ENCODE data around the gene CSDE1.
A peak's percentile ranks its signal among the peaks of the same experiment; 100 is the strongest.
"Not testable (repeated sequence)": the region's sequence is repeated elsewhere in the genome, so short reads cannot be mapped to it uniquely, and the experiment has no call there.

CSDE1 gene

GRCh38 chr1:114757455-114758255 is at the start of gene CSDE1:
TSS of gene CSDE1 (minus strand) at chr1:114757984. CDS start at chr1:114739890, 18,094 bp downstream.
- Histone ChIP-seq H4K20me1 (ENCODE audit: insufficient read depth, low read length) (peaks cover 46% of the 10 kb centered on the region), H3K9ac (ENCODE audit: low read depth, low read length) (peak within 1 kb of the TSS; percentile 99), H3K27ac (ENCODE audit: low read length) (peak within 1 kb of the TSS; percentile 100), H3K79me2 (ENCODE audit: insufficient read depth, low read length) (peaks cover 52% of the 10 kb centered on the region), H3K4me2 (ENCODE audit: insufficient read depth, low read length) (peak within 1 kb of the TSS; percentile 86), H3K36me3 (ENCODE audit: insufficient read depth, low read length) (peaks cover 22% of the 10 kb centered on the region), H3K4me3 (ENCODE audit: low read depth in 1 of 2, low read length in 2 of 2) (peak within 1 kb of the TSS; percentile 94), H3K27me3 (ENCODE audit: insufficient read depth, low read length, poor library complexity) (no peaks in the 10 kb centered on the region), H3K9me3 (ENCODE audit: insufficient read depth, low read length, severe bottlenecking) (no peaks in the 10 kb centered on the region), H2AFZ (ENCODE audit: low read depth, low read length) (peak within 1 kb of the TSS; percentile 97), H3K4me1 (ENCODE audit: insufficient read depth, low read length) (peaks cover 46% of the 10 kb centered on the region)
- ATAC-seq (ENCODE audit: insufficient read depth, low read depth) (peak; percentile 91), DNase-seq (peak; percentile 97)
- TF ChIP-seq CTCF (IDR thresholded peaks at IDR 0.05; ENCODE audit: borderline replicate concordance, extremely low read depth, low read length, poor library complexity, severe bottlenecking) (peak; percentile 58), EZH2 (IDR thresholded peaks at IDR 0.05; ENCODE audit: borderline replicate concordance, low read depth, low read length, severe bottlenecking) (no peak)

GRCh38 chr1:114804449-114804848 is 46.7 kb upstream of the CSDE1 start:
- not testable (repeated sequence) for H3K4me1 ChIP-seq (ENCODE audit: insufficient read depth, low read length); H3K36me3 ChIP-seq (ENCODE audit: insufficient read depth, low read length); ATAC-seq (ENCODE audit: insufficient read depth, low read depth); DNase-seq; H3K9me3 ChIP-seq (ENCODE audit: insufficient read depth, low read length, severe bottlenecking); H4K20me1 ChIP-seq (ENCODE audit: insufficient read depth, low read length); H3K9ac ChIP-seq (ENCODE audit: low read depth, low read length); H3K27ac ChIP-seq (ENCODE audit: low read length); H3K27me3 ChIP-seq (ENCODE audit: insufficient read depth, low read length, poor library complexity); H2AFZ ChIP-seq (ENCODE audit: low read depth, low read length); H3K4me3 ChIP-seq (ENCODE audit: low read depth in 1 of 2, low read length in 2 of 2); H3K79me2 ChIP-seq (ENCODE audit: insufficient read depth, low read length); H3K4me2 ChIP-seq (ENCODE audit: insufficient read depth, low read length)

- no peak for ATAC-seq (ENCODE audit: insufficient read depth, low read depth)
- no peak for DNase-seq
Measured at GRCh38 chr1:114803001-114803400, 45.2 kb upstream of the CSDE1 start.

More at GRCh38 chr1:114803001-114803400, 45.2 kb upstream of the CSDE1 start:
- Histone ChIP-seq H3K27me3 (ENCODE audit: insufficient read depth, low read length, poor library complexity) (peaks cover 4% of the 10 kb centered on the region), H3K4me1 (ENCODE audit: insufficient read depth, low read length) (no peaks in the 10 kb centered on the region), H3K27ac (ENCODE audit: low read length) (no peak overlapping the region), H4K20me1 (ENCODE audit: insufficient read depth, low read length) (no peaks in the 10 kb centered on the region), H2AFZ (ENCODE audit: low read depth, low read length) (no peak overlapping the region), H3K4me3 (ENCODE audit: low read depth in 1 of 2, low read length in 2 of 2) (no peak overlapping the region), H3K79me2 (ENCODE audit: insufficient read depth, low read length) (no peaks in the 10 kb centered on the region), H3K9me3 (ENCODE audit: insufficient read depth, low read length, severe bottlenecking) (peaks cover 3% of the 10 kb centered on the region), H3K36me3 (ENCODE audit: insufficient read depth, low read length) (no peaks in the 10 kb centered on the region), H3K9ac (ENCODE audit: low read depth, low read length) (no peak overlapping the region), H3K4me2 (ENCODE audit: insufficient read depth, low read length) (no peak overlapping the region)
- no peak for TF ChIP-seq CTCF (IDR thresholded peaks at IDR 0.05; ENCODE audit: borderline replicate concordance, extremely low read depth, low read length, poor library complexity, severe bottlenecking)
- TF ChIP-seq EZH2 (IDR thresholded peaks at IDR 0.05; ENCODE audit: borderline replicate concordance, low read depth, low read length, severe bottlenecking), result no peak

All from DND-41 (cell line).